Amniotic stem cell (primary cell): Measurements from ENCODE around the gene TSTD1.
"Not testable (repeated sequence)": the region's sequence is repeated elsewhere in the genome, so short reads cannot be mapped to it uniquely, and the experiment has no call there.

Experiments
- DNase-seq: peaks from one replicate; lab custom pipeline; 2025; lab: John Stamatoyannopoulos, UW

Gene TSTD1

GRCh38 chr1:161068306-161069234 is 29.8 kb upstream of the TSTD1 start:
- DNase-seq, result no peak

- no peak for DNase-seq
Measured at GRCh38 chr1:161066694-161067093, 27.9 kb upstream of the TSTD1 start.

- not testable (repeated sequence) for DNase-seq
Measured at GRCh38 chr1:161065681-161066080, 26.9 kb upstream of the TSTD1 start.

- not testable (repeated sequence) for DNase-seq
Measured at GRCh38 chr1:161063936-161064335, 25.2 kb upstream of the TSTD1 start.

GRCh38 chr1:161061419-161061818 is 22.7 kb upstream of the TSTD1 start:
- no peak for DNase-seq

- no peak for DNase-seq
Measured at GRCh38 chr1:161059293-161059692, 20.5 kb upstream of the TSTD1 start.

GRCh38 chr1:161054805-161055204 is 16.0 kb upstream of the TSTD1 start:
- no peak for DNase-seq

- DNase-seq, result no peak
Measured at GRCh38 chr1:161054232-161054631, 15.5 kb upstream of the TSTD1 start.

- no peak for DNase-seq
Measured at GRCh38 chr1:161052899-161053298, 14.1 kb upstream of the TSTD1 start.

- no peak for DNase-seq
Measured at GRCh38 chr1:161051219-161051618, 12.5 kb upstream of the TSTD1 start.

GRCh38 chr1:161048949-161049722 is 10.4 kb upstream of the TSTD1 start:
- no peak for DNase-seq

- no peak for DNase-seq
Measured at GRCh38 chr1:161047436-161048420, 9.0 kb upstream of the TSTD1 start.

- DNase-seq, result no peak
Measured at GRCh38 chr1:161046605-161047228, 8.0 kb upstream of the TSTD1 start.

- DNase-seq, result peak; percentile 91
Measured at GRCh38 chr1:161045736-161046604, 7.2 kb upstream of the TSTD1 start, which contains the start of gene USF1. Gene USF1, minus strand, starts transcription at chr1:161045977. Its CDS starts 2,702 bp downstream, at chr1:161043275.

GRCh38 chr1:161044908-161045735 is 6.4 kb upstream of the TSTD1 start:
- no peak for DNase-seq

GRCh38 chr1:161044535-161044907 is 5.8 kb upstream of the TSTD1 start:
- no peak for DNase-seq

- no peak for DNase-seq
Measured at GRCh38 chr1:161039546-161039945, 782 bp upstream of the TSTD1 start.

GRCh38 chr1:161039154-161039545 is 386 bp upstream of the TSTD1 start:
- no peak for DNase-seq
